GM19351 (cell line): ENCODE measurements around the gene CDH5.

ENCODE experiments used
- ATAC-seq: cut with Tn5 transposase; IDR thresholded peaks from one replicate; pipeline ENCODE4 v1.9.1; 2021; ENCODE audit warnings: mild to moderate bottlenecking, moderate library complexity; ENCODE audit not compliant: unreplicated experiment

The CDH5 gene

DNA sequence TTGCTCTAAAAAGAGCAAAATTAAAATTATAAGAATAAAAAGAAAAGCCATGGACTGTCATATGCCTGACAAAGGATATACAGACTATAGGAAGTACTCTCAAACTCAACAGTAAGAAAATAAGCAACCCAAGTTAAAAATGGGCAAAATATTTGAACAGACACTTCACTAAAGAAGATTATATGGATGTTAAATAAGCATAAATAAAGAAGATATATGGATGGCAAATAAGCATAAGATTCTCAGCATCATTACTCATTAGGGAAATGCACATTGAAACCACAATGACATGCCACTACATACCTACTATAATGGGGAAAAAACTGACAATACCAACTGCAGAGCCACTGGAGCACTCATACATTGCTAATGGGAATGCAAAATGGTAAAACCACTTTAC lies 45.7 kb downstream of the CDH5 start:
- ATAC-seq = no peak

DNA sequence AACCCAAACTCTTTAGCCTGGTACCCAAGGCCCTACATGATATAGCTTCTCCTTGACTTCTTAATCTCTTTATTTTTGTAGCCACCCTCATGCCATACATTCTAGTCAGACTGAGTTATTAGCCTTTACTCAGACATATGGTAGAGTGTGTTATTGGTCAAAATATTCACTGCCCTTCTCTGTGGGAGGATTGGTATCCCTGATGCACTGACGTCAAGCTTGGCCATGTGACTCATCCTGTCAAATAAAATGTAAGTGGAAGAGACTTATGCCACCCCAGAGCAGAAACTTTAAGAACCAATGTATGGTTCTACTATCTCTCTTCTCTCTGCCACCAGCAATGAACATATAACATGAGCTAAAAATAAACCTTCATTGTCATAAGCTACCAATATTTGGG lies 48.4 kb downstream of the CDH5 start:
- no peak for ATAC-seq

DNA sequence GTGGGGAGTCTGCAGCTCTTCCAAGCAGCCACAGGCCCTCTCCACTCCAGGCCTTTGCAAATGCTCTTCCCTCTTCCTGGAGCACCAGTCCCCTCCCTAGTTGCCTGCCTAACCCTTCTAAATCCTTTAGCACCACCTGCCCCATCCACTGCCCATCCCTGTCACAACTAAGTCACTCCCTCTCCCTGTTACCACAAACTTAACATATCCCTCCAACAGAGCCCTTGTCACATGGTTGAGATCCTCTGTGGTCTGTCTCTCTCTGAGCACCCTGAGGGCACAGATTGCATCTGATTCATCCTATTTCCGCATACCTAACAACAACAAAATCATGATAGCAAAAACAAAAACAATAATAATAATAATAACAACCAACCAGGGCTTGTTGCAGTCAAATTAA lies 49.6 kb downstream of the CDH5 start:
- ATAC-seq = no peak

DNA sequence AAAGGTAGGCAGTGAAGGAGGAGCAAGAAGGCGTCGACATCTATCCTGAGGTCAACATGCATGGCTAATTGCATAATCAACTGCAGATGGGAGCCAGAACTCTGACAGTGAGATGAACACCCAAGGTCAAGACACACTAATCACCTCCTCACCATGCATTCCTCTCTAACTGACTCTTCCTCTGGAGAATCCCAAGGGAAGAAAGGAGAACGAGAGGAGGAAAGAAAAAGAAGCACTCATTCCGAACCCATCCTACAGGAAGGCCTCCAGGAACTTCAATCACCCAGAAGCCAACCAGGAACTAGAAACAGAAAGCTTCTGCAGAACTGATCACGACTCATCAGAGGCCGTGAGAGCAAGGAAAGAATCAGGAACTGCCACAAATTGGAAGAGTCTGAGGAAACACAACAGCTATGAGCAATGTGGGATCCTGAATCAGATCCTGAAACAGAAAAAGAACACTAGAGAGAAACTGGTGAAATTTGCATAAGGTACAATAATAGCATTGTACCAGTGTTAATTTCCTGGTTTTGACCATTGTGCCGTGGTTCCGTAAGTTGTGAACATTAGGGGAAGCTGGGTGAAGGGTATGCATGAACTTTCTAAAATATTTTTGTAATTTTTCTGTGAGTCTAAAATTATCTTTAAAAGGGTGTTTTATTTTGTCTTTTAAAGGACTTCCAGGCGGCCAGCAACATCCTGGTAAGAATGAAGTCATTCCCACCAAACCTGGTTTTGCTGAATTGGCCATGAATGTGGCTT lies 50.6 kb downstream of the CDH5 start:
- no peak for ATAC-seq

DNA sequence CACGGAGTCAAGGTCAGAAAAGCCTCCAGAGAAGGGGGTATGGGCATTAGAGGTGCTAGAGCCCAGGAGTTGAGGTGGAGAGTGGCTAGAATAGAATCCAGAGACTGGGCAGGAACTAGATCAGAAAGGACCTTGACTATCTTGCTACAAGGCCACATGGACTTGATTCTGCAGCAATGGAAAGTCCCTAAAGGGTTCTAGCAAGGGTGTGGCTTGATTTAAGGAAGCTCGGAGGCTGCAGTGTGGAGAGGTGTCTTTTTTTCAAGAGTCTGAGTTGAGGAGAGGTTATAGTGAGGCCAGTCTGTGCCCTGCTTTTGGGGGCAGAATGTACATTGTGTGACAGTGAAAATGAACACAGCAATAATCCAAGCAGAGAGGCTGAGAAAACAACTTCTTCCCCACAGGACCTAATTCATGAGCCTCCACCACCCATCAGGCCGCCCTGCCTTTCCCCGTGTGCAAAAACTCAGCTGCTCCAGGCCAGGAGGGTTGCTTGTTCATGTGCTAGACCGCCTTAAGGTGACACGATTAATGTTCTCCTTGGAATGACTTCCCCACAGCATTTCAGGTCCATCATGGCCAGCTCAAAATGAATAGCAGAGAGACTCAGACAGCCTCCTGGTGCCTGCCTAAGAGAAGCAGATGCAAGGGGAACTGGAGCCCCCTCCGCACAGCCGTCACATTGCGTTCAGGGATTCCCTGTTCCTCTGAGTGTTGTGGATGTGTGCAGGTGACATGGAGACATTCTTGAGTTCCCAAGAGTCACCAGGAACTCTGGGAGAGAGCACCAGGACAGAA lies 51.9 kb downstream of the CDH5 start:
- ATAC-seq = no peak

DNA sequence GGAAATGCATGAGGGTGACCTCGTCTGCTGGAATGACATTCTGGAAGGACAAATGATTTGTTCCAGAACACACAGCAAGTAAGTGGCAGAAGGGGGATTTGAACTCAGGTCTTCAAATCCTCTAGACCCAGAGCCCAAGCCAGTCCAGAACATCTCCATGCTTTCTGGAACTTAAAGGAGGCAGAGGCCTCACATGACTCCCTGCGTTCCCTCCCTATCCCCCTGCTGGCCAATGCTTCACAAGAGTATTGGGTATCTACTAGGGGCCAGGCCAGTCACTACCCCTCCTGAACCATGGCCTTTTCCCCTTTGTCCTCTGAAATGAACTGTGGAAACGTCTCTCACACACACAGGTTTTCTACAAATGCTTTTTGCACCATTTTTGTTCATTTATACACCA lies 53.0 kb downstream of the CDH5 start:
- no peak for ATAC-seq

DNA sequence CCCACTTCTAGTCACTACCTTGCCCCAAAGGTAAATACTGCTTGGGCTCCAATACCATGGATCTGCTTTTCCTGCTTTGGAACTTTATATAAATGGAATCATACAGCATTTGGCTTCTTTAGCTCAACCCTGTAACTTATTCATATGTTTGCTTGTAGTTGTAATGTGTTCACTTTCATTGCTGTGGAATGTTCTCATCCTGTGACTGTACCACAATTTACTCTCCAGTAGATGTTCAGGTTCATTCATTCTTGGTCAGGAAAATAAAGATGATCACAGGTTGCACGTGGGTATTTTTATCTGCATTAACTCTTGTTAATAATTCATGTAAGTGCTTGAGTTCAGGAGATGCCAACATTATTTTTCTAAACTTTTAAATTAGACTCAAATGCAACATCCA lies 53.9 kb downstream of the CDH5 start:
- no peak for ATAC-seq

DNA sequence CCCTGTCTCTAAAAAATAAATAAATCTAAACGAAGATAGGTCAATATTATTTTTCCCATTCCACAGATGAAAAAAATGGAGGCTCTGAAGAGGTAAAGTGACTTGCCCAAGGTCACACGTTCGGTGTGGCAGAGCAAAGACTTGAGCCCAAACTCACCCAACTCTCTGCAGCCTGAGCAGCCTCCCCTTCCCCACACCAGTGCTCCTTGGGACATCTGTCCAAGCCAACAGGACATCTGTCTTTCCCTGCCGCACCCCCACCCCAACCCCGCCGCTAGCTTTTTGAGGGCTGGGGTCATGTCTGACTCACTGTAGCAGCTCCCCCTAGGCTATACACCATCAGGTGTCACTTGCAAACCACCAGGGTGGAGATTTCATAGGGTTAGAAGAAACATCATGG lies 55.4 kb downstream of the CDH5 start:
- no peak for ATAC-seq

DNA sequence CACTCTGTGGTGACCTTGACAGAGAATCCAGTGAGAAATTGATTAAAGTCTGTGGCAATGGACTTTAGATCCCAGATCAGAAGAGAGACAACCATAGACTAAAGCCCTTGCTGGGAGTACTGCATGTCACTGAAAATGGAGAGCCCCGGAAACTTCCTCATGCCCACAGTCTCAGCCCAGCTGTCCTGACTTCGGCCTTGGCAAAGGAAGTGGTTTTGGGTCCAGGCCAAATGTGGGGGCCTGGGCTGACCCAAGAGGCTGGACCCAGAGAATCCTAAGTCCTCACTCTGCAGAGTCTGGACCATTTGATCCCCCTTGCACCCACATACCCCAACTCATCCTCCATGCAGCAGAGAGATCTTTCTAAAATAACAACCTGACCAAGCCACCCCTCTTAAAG lies 55.9 kb downstream of the CDH5 start:
- no peak for ATAC-seq

DNA sequence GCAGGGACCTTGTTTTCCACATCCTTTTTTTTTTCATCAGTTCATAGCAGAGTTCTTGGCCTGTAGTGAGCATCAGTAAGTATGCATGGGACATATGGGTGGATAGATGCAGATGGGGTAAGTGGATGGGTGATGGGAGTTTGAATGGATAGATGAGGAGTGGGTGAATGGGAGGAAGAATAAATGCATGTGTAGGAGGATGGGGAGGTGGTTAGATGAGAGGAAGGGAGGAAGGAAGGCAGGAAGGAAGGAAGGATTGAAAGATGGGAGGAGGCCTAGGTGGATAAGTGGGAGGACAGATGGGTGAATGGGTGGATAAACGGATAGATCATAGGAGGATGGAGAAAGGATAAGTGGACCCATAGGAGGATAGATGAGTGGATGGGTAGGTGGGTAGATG lies 56.7 kb downstream of the CDH5 start:
- ATAC-seq = no peak

DNA sequence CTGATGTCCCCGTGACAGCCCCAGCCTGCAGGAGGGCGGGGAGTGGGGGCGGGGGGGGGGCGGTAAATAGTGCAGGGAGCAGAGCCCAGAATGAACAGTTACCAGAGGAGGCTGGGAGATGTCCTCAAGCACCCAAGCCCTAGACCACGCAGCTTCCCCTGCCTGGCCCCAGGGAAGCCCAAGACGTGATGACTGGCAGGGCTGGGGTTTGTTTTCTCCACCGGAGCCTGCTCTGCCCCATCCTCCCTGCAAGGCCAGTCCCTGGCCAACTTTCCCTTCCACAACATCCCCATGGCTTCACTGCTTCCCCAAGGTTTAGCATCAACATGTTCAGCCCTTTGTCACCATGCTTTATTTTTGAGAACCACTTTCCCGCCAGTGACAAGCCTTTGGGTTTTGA lies 59.2 kb downstream of the CDH5 start:
- ATAC-seq = no peak

DNA sequence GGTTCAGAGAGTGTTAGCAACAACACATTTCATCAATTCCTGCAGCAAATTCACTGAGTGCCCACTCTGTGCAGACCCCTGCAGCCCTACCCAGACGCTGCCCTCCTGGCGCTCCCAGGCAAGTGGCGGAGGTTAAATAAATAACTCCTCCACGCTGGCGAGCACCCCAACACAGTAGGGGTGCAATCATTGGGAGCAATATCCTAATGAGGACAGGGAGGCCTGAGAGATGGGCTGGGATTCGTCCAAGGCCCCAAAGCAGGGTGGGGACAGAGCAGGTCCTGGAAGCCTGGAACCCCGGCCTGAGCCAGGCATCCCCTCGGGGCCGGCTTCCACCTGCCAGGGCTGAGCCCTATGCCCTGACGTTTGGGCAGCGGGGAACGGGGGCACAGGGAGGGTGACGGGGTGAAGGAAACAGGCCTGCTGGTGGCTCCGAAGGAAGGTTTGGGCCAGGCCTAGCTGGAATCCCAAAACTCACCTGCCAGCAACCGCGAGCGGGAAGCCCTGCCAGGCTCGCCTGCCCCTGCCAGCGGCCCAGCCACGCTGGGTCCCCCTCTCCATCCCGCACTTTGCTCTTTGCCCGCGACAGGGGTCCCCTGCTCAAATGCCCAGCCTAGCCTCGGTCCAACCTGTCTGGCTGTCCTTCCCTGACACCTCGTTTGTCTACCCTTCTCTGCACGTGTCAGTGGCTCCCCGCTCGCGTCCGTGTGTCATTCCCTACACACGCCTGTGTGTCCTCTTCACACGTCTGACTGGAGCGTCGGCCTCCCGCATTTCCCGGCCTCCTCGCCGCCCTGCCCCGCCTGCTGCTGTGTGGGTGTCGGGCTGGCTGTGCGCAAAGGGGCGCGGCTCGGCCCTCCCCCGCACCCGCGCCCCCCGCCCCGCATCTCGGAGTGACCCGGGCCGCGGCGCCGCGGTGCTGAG lies 59.9 kb downstream of the CDH5 start:
- ATAC-seq = no peak

DNA sequence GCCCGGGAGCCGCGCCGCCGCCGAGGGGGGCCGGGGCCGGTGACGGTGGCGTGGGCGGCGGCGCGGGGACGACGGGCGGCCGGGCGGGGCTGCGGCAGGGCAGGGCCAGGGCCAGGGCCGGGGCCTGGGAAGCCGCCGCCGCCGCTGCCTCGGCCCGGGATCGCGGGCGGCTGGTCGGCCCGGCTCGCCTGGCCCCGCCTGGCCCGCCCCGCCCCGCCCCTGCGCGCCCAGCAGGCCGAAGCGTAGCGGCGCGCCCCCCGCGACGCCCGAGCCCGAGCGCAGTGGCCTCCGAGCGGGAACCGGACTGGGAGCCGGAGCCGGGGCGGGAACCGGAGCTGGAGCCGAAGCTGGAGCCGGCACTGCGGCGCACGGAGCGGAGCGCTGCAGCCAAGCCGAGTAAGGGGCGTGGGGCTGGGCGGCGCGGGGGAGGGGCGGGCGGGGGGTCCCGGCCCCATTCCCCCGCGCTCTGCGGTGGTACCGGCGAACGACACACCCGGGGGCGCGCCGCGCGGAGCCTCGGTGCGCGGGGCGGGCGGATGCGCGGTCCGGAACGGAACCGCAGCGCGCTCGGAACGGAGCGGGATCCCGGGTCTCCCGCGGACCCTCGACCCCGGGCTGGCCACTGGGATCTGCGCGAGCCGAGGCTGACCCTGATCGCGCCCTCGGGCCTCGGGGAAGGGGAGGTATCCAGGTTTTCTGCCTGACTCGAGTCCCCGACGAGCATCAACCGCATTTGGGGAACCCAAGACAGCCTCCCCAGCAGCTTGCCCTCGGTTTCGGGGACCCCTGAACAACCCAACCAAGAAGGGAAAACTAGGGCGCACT lies 60.8 kb downstream of the CDH5 start, which contains the start of gene BEAN1:
Gene BEAN1 (plus strand): TSS at position 260 of the 825 bp plus-strand sequence. CDS start 10,382 bp downstream, outside the sequence.
- ATAC-seq = no peak

DNA sequence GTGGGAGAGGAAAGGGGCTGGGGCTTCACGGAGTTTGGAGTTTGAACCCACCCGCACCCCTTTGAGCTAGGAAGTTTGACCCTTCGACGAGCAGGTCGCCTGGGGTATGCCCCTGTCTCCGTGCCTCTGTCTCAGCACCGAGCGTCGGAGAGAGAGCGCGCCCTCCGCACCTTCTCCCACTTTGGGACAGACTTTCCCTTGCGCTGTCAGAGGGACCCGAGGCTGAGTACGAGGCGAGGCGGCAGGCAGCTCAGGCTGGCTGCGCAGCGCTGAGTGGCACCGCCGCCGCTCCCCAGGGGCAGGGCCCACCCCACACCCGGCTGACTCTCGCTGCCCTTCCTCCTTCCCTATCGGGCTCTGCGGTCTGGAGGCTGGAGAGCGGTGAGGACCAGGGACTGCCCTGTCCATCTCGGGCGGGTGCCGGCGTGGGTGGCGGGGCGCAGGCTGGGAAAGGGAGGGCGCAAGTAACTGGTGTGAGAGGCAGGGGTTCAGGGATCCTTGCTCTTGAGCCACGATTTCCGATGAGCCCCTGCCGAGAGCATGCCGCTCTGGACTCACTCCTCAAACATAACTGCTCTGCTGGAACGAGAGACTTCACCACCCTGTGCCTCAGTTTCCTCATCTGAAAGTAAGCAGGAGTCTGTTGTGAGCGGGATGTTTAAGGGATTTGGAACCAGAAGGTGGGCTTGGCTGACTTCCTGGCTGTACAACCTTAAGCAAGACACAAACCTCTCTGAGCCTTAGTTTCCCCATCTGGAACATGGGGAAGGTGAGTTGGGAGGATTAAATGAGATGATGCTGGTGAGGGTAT lies 61.6 kb downstream of the CDH5 start:
- no peak for ATAC-seq

DNA sequence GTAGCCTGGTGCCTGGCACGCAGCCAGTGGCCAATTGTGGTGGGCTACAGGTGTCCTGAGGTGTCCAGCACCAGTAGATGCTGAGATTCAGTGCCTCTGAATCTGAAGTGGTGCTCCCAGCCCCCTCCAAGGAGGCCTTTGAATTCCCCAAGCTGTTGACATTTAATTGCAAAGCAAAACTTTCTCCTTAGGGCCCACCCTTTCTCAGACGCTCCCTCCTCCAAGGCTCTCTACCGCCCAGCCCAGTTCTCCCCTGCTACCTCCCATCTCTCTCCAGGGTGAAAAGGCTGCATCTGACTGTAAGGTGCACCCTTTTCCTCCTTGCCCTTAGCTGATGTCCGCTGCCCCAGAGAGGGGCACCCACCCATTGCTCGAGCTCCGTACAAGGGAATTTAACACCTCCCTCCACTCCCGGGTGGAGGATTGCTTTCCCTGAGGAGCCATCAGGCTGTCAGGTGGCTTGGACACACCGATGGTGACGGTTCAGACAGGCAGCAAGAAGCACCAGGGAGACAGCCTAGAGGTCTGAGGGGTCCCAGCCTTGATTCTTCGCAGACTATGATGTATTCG lies 62.3 kb downstream of the CDH5 start:
- ATAC-seq = no peak

DNA sequence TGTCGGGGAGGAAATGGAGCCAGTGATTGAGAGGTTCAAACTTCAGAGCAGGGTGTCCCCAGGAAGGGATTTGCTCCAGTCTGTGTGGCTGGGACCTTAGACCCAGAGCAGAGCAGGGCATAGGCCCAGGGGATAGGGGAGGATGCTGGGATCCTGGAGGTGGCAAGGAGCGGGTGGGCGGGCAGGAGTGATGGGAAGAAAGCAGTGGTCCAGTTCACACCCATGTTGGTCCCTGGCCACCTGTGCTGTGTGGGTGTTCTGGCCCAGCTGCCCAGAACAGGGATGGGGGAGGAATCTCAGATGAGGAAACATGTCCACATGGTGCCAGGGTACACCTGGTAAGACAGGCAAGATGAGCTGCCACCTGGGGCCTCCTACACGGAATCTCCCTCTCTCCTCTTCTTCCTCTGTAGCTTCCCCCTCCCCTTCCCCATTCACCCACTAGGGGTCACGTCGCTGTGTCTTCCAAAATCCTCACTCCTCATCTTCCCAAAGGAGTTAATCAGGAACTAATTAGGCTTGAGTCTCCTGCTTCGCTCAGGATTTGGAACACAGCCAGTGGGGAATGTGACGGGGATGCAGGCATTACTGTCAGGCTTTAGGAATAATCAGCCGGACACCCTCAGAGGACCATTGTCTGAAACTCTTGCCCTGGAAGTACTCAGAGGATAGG lies 62.9 kb downstream of the CDH5 start:
- no peak for ATAC-seq

DNA sequence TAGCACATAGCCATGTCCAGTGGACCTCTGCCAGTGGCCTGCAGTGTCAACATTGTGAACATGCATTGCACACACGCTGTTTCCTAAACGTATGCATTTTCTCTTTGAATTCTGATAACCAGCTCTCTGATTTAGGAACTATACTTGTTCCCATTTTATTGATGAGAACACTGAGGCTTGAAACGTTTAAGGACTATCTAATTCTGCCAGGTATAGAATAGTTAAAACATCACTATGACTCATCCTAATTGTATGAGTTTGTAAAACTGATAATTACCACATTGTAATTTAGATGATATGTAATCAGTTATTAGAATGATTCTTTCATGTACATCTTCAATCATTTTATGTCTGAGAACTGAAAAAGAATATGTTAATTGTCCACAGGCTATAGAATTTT lies 63.7 kb downstream of the CDH5 start:
- ATAC-seq = no peak

DNA sequence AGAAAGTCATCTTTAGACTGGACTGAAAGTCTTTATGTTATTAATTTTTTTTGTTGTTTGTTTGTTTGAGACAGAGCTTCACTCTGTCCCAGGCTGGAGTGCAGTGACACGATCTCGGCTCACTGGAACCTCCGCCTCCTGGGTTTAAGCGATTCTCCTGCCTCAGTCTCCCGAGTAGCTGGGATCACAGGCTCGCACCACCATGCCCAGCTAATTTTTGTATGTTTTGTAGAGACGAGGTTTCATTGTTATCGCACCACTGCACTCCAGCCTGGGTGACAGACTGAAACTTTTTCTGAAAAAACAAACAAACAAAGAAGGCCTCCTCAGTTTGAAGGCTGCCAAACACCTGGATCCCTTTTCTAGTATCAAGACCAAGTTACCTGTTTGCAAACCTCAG lies 65.3 kb downstream of the CDH5 start:
- ATAC-seq = no peak

DNA sequence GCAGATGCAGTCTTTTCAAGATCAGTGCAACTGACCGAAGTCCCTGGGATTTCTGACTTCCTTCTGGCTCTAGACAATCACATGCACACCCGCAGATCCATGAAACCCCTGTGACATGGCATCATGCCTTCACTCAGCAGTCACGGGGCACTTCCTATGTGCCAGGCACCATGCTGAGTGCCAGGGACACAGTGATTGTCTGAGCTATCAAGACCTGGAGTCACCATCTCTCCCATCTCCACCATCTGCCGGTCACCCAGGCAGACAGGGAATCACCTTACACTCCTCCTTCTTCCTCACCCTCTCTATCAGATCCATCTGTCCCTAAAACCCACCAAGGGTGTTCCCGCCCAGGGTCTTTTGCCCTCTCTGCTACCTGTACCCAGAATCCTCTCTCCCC lies 65.9 kb downstream of the CDH5 start:
- no peak for ATAC-seq
